Esophagus muscularis mucosa (tissue), 3 donors: ENCODE measurements around the gene AGPAT4.

Experiments
- POLR2A ChIP-seq: fragments of 450-650 bp; IDR thresholded peaks from one replicate; pipeline ENCODE4 v1.6.1; 2017; ENCODE audit warnings: antibody characterized with exemption, moderate library complexity, mild to moderate bottlenecking, low read depth
- TF ChIP-seq, protein P1 (sequence below), 3 experiments: fragments of 200-600 bp in 2 of 3; fragments of 450-650 bp in 1 of 3; sonication (generic) in 2 of 3; IDR thresholded peaks; one replicate each; pipeline ENCODE4 v1.5.1; 2017 to 2019; ENCODE audit warnings: antibody characterized with exemption in 3 of 3, mild to moderate bottlenecking in 2 of 3, moderate library complexity in 1 of 3

DNA sequence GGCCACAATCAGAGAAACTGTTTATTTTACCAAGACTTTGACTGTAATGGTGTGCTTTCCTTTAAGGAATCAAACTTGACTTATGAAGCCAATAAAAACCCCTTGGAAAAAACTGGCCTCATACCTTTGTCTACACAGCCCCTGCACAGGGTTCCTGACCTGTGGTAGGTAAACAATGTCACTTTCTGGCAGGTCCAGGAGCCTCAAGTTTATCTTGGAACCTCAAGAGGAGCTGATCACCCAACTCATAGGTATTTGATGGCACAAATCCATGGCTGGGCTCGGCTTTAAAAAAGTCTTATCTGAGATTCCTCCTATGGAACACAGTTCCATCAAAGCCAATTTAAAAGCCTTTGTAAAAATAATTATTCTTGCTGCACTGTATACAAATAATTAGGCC lies 61.0 kb downstream of the AGPAT4 start:
- TF ChIP-seq, protein P1, sequence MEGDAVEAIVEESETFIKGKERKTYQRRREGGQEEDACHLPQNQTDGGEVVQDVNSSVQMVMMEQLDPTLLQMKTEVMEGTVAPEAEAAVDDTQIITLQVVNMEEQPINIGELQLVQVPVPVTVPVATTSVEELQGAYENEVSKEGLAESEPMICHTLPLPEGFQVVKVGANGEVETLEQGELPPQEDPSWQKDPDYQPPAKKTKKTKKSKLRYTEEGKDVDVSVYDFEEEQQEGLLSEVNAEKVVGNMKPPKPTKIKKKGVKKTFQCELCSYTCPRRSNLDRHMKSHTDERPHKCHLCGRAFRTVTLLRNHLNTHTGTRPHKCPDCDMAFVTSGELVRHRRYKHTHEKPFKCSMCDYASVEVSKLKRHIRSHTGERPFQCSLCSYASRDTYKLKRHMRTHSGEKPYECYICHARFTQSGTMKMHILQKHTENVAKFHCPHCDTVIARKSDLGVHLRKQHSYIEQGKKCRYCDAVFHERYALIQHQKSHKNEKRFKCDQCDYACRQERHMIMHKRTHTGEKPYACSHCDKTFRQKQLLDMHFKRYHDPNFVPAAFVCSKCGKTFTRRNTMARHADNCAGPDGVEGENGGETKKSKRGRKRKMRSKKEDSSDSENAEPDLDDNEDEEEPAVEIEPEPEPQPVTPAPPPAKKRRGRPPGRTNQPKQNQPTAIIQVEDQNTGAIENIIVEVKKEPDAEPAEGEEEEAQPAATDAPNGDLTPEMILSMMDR (IDR thresholded peaks at IDR 0.05): no peak
- TF ChIP-seq POLR2A: no peak
